ENCODE measurements around the gene ROPN1.
"Not testable (repeated sequence)": the region's sequence is repeated elsewhere in the genome, so short reads cannot be mapped to it uniquely, and the experiment has no call there.

ROPN1 gene

GRCh38 chr3:123991730-123992588, at the start of gene ROPN1:
Gene ROPN1 (minus strand): TSS chr3:123992124. CDS start chr3:123980481, 11,643 bp downstream.
- not testable (repeated sequence) for DNase-seq

- DNase-seq, result no peak
Measured at GRCh38 chr3:124041553-124041952, 49.6 kb upstream of the ROPN1 start.

GRCh38 chr3:124037326-124037725, 45.4 kb upstream of the ROPN1 start:
- no peak for DNase-seq

GRCh38 chr3:124036214-124036613, 44.3 kb upstream of the ROPN1 start:
- DNase-seq, result not testable (repeated sequence)

- no peak for DNase-seq
Measured at GRCh38 chr3:124035463-124036121, 43.7 kb upstream of the ROPN1 start.

- no peak for DNase-seq
Measured at GRCh38 chr3:124034844-124035152, 42.9 kb upstream of the ROPN1 start.

GRCh38 chr3:124034016-124034843, 42.3 kb upstream of the ROPN1 start:
- DNase-seq, result peak; percentile 6

GRCh38 chr3:124033360-124034015, 41.6 kb upstream of the ROPN1 start, which contains the start of gene KALRN:
Gene KALRN (plus strand): TSS chr3:124033369.
- peak; percentile 8 for DNase-seq

- peak; percentile 73 for DNase-seq
Measured at GRCh38 chr3:124032881-124033359, 41.0 kb upstream of the ROPN1 start.

GRCh38 chr3:124032311-124032880, 40.5 kb upstream of the ROPN1 start:
- DNase-seq, result no peak

- no peak for DNase-seq
Measured at GRCh38 chr3:124026516-124026915, 34.6 kb upstream of the ROPN1 start.

GRCh38 chr3:124023531-124023930, 31.6 kb upstream of the ROPN1 start:
- not testable (repeated sequence) for DNase-seq

- DNase-seq, result no peak
Measured at GRCh38 chr3:124019291-124019690, 27.4 kb upstream of the ROPN1 start.

- not testable (repeated sequence) for DNase-seq
Measured at GRCh38 chr3:124017502-124017901, 25.6 kb upstream of the ROPN1 start.

GRCh38 chr3:124016483-124016882, 24.6 kb upstream of the ROPN1 start:
- DNase-seq, result not testable (repeated sequence)

- no peak for DNase-seq
Measured at GRCh38 chr3:124014366-124014942, 22.5 kb upstream of the ROPN1 start.

GRCh38 chr3:124008321-124008720, 16.4 kb upstream of the ROPN1 start:
- DNase-seq, result not testable (repeated sequence)

- no peak for DNase-seq
Measured at GRCh38 chr3:124007186-124007585, 15.3 kb upstream of the ROPN1 start.

GRCh38 chr3:124002405-124003079, 10.6 kb upstream of the ROPN1 start:
- not testable (repeated sequence) for DNase-seq

GRCh38 chr3:124001366-124001765, 9.4 kb upstream of the ROPN1 start:
- not testable (repeated sequence) for DNase-seq

GRCh38 chr3:123997543-123997942, 5.6 kb upstream of the ROPN1 start:
- no peak for DNase-seq
